ENCODE data around the gene LBHD1. TPM values are rescaled to one million over a fixed set of nuclear protein-coding genes. Genes with fewer than 3 reads are reported as not detected.
"Not testable (repeated sequence)": the region's sequence is repeated elsewhere in the genome, so short reads cannot be mapped to it uniquely, and the experiment has no call there.

The LBHD1 gene
- polyA plus RNA-seq, 1 experiment: 3.2 TPM

GRCh38 chr11:62678433-62678769 lies 6.3 kb upstream of the LBHD1 start:
- peaks cover 4% of the 10 kb centered on the region; the same call in 1 of the 2 replicates for H3K9me3 ChIP-seq (ENCODE audit: control insufficient read depth, insufficient read depth, low read length)
- peak overlapping the region; percentile 80 for H3K27ac ChIP-seq (ENCODE audit: low read depth, low read length)
- H3K27me3 ChIP-seq (ENCODE audit: control insufficient read depth, insufficient read depth, low read length): no peaks in the 10 kb centered on the region
- POLR2A ChIA-PET: interaction anchor here (2.1 to 4.0 kb wide), 3 partner anchors 9 to 13 kb away, joined by 7 to 70 read pairs (median 13); partner anchors contain the start of genes C11orf98, CSKMT and LRRN4CL
- CTCF ChIA-PET: no interaction called here
- peak overlapping the region; percentile 98 for H3K4me3 ChIP-seq (ENCODE audit: low read depth, low read length)
- DNase-seq (ENCODE audit: low read depth, low spot score): no peak
- TF ChIP-seq CTCF (IDR thresholded peaks at IDR 0.05; ENCODE audit: low read depth, low read length): no peak

- no peaks in the 10 kb centered on the region for H3K27me3 ChIP-seq (ENCODE audit: control insufficient read depth, insufficient read depth, low read length)
- ChIA-PET CTCF (interaction anchor here (0.6 to 0.7 kb wide), 2 partner anchors 13 to 27 kb away, joined by 3 read pairs; partner anchors contain the start of genes C11orf98 and CSKMT), POLR2A (interaction anchor here (5.6 kb wide), 1 partner anchor 13 kb away, joined by 50 read pairs; the partner anchor contains the start of genes C11orf98 and CSKMT)
- peaks cover 4% of the 10 kb centered on the region; the same call in 1 of the 2 replicates for H3K9me3 ChIP-seq (ENCODE audit: control insufficient read depth, insufficient read depth, low read length)
- DNase-seq (ENCODE audit: low read depth, low spot score): no peak
- peak overlapping the region; percentile 98 for H3K4me3 ChIP-seq (ENCODE audit: low read depth, low read length)
- TF ChIP-seq CTCF (IDR thresholded peaks at IDR 0.05; ENCODE audit: low read depth, low read length): no peak
- H3K27ac ChIP-seq (ENCODE audit: low read depth, low read length): no peak overlapping the region
Observed at GRCh38 chr11:62677714-62678113, 5.6 kb upstream of the LBHD1 start.

GRCh38 chr11:62677156-62677555 lies 5.1 kb upstream of the LBHD1 start:
- no peak for DNase-seq (ENCODE audit: low read depth, low spot score)
- ChIA-PET CTCF (interaction anchor here (0.7 kb wide), 1 partner anchor 12 kb away, joined by 3 read pairs; the partner anchor contains the start of genes C11orf98 and CSKMT), POLR2A (interaction anchor here (0.8 to 5.6 kb wide), 3 partner anchors 12 to 155 kb away, joined by 4 to 50 read pairs (median 10); partner anchors contain the start of genes C11orf98, CSKMT, LRRN4CL and STX5)
- H3K4me3 ChIP-seq (ENCODE audit: low read depth, low read length): no peak overlapping the region; the same call in 1 of the 2 replicates
- H3K9me3 ChIP-seq (ENCODE audit: control insufficient read depth, insufficient read depth, low read length): peaks cover 4% of the 10 kb centered on the region; the same call in 1 of the 2 replicates
- no peak overlapping the region for H3K27ac ChIP-seq (ENCODE audit: low read depth, low read length)
- no peak for TF ChIP-seq CTCF (IDR thresholded peaks at IDR 0.05; ENCODE audit: low read depth, low read length)
- no peaks in the 10 kb centered on the region for H3K27me3 ChIP-seq (ENCODE audit: control insufficient read depth, insufficient read depth, low read length)

GRCh38 chr11:62676698-62677097 lies 4.6 kb upstream of the LBHD1 start:
- ChIA-PET CTCF (interaction anchor here (0.7 kb wide), 1 partner anchor 12 kb away, joined by 3 read pairs; the partner anchor contains the start of genes C11orf98 and CSKMT), POLR2A (interaction anchor here (0.8 to 5.6 kb wide), 3 partner anchors 12 to 155 kb away, joined by 4 to 50 read pairs (median 10); partner anchors contain the start of genes C11orf98, CSKMT, LRRN4CL and STX5)
- peaks cover 4% of the 10 kb centered on the region; the same call in 1 of the 2 replicates for H3K9me3 ChIP-seq (ENCODE audit: control insufficient read depth, insufficient read depth, low read length)
- no peak for DNase-seq (ENCODE audit: low read depth, low spot score)
- no peak overlapping the region for H3K27ac ChIP-seq (ENCODE audit: low read depth, low read length)
- TF ChIP-seq CTCF (IDR thresholded peaks at IDR 0.05; ENCODE audit: low read depth, low read length): no peak
- H3K27me3 ChIP-seq (ENCODE audit: control insufficient read depth, insufficient read depth, low read length): no peaks in the 10 kb centered on the region
- no peak overlapping the region for H3K4me3 ChIP-seq (ENCODE audit: low read depth, low read length)

- not testable (repeated sequence) for DNase-seq (ENCODE audit: low read depth, low spot score); H3K27me3 ChIP-seq (ENCODE audit: control insufficient read depth, insufficient read depth, low read length); H3K9me3 ChIP-seq (ENCODE audit: control insufficient read depth, insufficient read depth, low read length); H3K4me3 ChIP-seq (ENCODE audit: low read depth, low read length); H3K27ac ChIP-seq (ENCODE audit: low read depth, low read length)
- ChIA-PET CTCF (interaction anchor here (1.0 kb wide), 1 partner anchor 21 kb away, joined by 3 read pairs; no protein-coding TSS in a partner anchor), POLR2A (interaction anchor here (0.6 to 5.6 kb wide), 3 partner anchors 11 to 42 kb away, joined by 3 to 50 read pairs (median 6); partner anchors contain the start of genes C11orf98 and CSKMT)
Observed at GRCh38 chr11:62675415-62675814, 3.3 kb upstream of the LBHD1 start.
